Measurements from ENCODE around the gene ZGPAT.

ZGPAT gene

DNA sequence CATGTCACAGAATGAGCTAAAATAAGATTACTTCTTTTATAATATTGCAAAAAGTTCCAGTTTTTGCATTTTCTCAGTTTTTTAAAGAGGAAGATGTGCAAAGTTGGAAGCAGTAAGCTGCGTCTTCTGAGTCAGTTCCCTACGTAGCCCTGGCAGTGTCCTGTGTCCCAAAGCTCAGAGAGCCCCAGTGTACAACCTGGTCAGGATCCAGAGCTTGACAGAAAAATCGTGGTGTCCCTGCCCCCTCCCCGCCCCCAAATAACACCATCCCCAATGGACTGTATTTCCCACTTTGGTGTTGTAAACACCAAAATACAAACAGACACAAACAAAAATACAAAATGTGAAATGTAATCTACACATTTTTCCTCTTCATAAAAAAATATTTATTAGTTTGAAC, 36.3 kb downstream of the ZGPAT start:
- DNase-seq (ENCODE audit: low read depth in 1 of 2, low spot score in 1 of 2), result no peak

DNA sequence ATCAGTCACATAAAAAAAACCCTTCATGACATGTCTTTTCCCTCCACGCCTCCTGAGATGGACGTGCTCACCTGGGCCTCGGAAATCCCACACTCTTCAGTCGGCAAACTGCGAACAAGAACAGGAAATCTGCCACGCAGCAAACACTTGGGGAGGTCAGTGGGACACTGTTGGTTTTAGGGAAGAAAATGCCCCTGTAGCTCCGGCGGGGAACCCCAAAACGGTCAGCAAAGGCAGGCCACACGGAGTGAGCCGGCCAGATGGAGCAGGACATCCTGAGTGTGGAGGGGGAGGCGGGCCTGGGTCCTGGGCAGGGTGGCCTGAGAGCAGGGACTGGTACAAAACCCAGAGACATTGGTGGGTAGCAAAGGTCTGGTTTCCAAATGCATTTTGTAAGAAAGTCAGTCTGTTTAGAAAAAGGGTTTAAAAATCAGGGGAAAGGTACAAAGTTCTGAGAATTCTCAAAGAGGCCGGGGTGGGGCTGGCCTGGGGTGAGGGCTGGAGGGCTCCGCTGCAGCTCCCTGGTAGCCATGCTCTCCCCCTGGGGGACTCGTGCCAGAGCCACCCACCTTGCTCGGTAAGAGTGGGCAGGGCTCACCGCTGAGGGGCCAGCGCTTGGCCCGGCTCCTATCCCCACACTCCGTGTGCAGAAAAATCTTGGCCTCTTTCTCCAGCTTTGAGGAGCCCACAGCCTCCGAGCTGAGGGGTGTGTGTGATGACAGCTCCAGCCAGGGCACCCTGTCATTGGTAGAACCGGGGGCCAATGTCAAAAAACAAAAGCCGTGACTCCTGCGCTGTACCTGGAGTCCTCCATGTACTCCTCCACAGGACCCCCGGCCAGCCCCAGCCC, 37.0 kb downstream of the ZGPAT start:
- no peak for DNase-seq (ENCODE audit: low read depth in 1 of 2, low spot score in 1 of 2)

DNA sequence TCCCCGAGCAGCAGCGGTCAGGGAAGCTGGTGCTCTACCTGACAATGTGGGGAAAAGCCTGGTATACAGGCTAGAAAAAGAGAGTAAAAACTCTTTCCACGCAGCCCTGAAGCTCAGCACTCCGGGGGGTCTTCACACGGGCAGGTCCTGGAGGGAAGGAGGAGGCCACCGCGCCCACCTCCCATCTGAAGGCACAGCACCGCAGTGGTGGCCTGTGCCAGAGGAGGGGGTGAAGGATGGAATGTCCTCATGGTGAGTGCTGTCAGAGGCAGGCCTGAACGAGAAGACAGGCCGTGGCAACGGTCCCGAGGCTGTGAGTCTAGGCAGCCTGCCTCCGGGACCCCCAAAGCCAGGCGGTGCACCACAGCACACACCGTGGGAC, 37.6 kb downstream of the ZGPAT start:
- DNase-seq (ENCODE audit: low read depth in 1 of 2, low spot score in 1 of 2), result no peak

DNA sequence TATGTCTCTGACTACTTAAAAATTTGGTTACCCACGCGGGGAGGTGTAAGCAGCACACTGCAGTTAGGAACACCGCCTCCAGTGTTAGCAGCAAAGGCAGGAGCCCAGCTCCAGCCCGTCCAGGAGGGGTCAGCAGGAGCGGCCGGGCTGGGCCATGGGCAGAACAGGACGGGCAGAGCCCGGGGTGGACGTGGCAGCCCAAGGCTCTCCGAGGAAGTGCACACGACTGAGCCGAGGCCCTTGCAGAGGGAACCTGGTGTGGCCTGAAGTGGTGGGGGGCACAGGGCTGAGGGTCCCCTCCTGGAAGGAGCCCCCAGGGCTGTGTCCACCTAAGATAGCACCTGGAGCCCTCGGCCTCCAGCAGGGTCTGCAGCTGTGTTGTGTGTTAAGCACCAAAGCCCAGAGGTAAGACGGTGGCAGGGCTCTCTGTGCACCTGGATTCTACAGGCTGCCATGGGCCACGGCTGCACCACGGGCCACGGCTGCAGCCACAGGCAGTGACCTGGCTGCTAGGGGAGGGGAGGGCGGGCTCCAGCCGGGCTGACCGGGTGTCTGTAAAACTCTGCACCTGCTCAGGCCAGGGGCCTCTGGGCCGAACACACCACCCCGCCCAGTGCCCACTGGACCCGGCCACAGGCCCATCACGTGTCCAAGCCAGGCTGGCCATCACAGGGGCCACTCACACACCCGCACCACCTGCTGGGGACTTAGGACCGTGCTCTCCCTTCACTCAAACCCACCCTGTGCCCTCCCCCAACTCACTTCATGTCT, 38.3 kb downstream of the ZGPAT start:
- DNase-seq (ENCODE audit: low read depth in 1 of 2, low spot score in 1 of 2), result no peak

DNA sequence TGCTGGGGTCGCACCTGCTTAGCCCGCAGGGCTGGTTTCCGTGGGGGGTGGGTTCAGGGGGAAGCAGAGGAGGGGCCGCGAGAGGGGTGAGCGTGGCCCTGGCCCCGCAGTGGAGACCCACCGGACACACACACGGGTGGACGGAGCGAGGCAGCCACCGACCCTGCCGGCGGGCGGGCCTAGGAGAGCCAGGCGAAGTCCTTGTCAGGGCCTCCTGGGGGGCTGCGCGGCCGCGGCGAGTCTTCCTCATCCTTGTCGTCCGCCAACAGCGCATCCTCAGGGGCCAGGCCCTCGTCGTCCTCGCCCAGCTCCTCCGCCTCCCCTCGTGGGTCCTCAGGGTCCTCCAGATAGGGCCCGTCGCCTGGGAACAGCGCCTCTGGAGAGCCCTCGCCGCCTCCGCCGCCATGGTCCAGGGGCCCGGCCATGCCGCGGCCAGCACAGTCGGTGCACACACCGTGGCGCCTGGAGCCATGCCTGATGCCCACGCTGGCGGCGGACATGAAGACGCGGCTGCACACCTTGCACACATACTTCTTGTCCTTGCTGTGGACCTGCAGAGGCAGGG, 39.0 kb downstream of the ZGPAT start:
- DNase-seq (ENCODE audit: low read depth in 1 of 2, low spot score in 1 of 2), result no peak

DNA sequence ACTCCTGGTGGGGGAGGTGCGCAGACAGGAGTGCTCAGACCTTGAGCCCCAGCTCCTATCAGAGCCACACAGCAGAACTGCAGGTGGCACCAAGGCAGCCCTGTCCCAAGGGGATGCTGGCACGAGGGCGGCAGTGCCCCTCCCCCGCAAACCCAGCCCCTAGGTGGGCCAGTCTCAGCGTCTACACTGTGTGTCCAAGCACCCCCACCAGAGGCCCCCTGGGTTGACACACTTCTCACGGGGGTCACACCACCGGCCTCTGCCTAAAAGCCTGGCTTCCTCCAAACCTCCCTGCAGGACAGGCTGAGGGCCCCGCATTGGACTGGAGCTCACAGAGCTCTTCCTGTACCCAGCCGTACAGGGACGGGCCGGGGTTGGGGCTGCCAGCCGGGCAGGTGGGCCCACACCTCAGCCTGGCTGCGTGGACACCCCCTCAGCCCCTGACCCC, 39.8 kb downstream of the ZGPAT start:
- DNase-seq (ENCODE audit: low read depth in 1 of 2, low spot score in 1 of 2), result no peak

DNA sequence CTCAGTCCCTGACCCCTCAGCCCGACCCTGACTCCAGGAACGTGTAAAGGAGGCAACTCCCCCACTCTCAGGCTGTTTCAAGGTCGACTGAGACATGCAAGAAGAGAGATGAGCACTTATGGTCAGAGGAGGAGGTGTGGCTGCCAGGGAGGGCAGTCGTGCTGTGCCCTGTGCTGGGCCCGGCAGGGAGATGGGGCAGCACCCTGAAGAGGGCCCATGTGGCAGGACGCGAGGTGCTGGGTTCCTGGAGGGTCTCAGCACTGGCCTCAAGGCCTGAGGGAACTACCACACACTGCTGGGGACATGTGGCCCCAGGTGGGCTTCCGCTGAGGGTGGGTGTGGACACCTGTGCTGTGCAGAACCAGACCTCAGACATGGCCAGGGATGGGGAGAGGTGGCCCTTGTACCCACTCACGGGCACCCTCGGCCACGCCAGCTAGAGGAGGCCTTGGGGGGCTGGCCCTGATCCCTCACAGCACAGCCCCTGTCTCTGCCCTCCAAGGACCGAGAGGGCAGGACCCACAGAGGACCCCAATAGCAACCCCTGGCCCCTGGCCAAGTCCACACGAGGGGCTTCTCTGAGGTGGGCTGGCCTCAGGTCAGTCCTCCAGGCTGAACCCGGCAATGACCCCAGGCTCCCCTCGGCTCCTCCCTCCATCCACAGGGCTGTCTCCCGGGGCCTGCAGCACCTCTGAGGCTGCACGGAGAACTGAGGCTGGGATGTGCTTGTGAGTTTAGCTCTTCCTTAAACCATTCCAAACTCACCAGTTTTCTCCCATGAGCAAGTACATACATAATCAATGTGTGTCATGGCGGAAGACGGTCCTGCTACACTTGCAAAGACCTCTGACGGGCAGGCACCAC, 40.5 kb downstream of the ZGPAT start:
- no peak for DNase-seq (ENCODE audit: low read depth in 1 of 2, low spot score in 1 of 2)

DNA sequence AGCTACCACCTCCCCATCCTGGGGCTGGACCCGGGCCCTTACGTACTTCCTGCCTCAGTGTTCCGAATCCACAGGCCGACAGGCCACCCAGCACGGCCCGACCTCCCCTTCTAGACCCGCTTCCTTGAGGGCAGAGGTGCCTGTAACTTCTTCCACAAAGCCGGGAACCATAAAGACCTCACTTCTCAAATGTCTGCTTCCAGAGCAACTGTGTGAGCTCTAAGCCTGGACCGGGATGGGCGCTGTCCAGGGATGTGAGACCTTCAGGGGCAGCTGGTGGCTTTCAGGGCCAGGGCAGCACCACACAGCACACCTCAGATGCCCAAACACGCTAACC, 41.1 kb downstream of the ZGPAT start:
- no peak for DNase-seq (ENCODE audit: low read depth in 1 of 2, low spot score in 1 of 2)

DNA sequence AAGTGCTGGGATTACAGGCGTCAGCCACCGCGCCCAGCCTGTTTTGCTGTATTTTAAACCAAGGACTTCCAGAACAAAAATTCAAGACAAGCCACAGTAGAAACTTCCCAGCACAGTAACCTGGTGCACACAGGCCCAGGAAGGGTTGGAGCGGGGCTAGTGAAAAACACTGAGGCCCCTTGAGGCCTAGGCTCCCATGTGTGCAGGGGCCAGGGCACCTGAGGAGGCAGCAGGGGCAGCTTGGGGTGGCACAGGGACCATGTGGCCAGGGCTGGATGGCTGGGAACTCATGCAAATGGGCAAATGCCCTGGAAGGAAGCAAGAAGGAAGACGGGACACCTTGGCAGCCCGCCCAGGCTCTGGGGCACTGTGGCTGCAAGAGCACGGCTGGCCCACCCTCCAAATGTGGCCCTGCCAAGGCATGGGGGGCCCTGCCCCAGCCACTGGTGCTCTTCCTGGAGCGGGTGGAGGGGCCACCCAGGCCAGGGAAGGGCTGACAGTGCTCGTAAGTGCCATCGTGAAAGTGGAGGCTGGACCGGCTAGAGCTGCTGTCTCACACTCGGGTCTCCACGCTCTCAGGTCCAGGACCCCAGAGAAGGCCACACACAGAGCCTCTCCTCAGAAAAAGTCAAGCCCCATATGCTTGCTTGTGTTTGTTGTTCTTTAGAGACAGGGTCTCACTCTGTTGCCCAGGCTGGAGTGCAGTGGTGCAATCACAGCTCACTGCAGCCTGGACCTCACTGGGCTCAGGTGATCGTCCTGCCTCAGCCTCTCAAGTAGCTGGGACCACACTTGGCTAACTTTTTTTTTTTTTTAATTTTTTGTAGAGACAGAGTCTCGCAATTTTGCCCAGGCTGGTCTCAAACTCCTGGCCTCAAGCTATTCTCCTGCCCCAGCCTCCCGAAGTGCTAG, 42.0 kb downstream of the ZGPAT start:
- no peak for DNase-seq (ENCODE audit: low read depth in 1 of 2, low spot score in 1 of 2)

DNA sequence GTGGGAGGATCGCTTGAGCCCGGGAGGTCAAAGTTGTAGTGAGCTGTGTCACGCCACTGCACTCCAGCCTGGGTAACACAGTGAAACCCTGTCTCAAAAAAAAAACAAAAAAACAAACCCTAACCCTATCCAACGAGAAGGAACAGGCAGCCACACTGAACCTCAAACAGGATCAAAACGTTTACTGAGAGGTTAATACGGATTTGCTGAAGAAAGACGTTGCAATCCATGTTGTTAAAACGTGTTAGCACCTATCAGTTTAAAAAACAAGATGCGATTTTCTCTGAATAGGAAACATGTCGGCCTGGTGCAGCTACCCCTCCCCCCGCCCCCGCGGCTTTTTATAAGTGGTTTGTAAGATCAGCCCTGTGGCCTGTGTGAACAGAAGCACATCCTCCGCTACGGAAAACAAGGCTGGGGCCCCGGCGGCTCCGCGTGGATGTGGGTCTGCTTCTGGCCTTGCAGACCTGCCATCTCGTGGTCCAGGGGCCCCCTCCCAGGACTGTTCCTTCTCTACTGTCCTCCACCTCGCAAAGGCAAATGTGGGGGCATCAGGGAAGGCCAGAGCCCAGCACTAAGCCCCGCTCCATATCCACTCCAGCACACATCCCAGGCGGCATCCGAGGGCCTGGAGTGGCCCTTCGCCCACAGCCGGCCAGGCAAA, 43.1 kb downstream of the ZGPAT start:
- DNase-seq (ENCODE audit: low read depth in 1 of 2, low spot score in 1 of 2), result peak in 1 of 2 donors; percentile 40

DNA sequence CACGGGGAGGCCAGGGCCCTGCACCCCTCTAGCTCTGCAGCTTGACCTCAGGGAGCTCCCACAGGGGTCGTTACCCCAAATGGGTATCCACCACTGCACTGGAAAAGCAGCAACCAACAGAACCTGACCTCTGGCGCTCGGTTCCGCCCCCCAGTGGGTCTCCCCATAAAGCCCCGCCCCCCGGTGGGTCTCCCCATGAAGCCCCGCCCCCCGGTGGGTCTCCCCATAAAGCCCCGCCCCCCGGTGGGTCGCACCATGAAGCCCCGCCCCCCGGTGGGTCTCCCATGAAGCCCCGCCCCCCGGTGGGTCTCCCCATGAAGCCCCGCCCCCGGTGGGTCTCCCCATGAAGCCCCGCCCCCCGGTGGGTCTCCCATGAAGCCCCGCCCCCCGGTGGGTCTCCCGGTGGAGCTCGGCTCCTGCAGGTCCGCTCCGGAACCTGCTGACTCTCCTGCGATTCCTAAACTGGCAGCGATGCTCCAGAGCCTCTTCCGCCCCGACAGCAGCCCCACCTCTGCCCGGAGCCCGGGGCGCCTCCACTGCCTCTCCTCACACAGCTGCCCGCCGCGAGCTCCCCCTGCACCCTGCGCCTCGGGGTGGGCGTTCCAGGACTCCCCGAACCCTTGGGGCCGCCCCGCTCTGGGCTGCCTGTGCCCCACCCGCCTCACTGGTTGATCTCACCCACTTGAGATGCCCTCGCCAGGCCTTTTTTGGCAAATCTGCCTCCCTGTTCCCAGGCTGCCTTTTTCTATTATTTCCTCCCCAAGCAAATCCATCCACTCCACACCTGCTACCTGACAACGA, 43.8 kb downstream of the ZGPAT start:
- DNase-seq (ENCODE audit: low read depth in 1 of 2, low spot score in 1 of 2), result no peak

DNA sequence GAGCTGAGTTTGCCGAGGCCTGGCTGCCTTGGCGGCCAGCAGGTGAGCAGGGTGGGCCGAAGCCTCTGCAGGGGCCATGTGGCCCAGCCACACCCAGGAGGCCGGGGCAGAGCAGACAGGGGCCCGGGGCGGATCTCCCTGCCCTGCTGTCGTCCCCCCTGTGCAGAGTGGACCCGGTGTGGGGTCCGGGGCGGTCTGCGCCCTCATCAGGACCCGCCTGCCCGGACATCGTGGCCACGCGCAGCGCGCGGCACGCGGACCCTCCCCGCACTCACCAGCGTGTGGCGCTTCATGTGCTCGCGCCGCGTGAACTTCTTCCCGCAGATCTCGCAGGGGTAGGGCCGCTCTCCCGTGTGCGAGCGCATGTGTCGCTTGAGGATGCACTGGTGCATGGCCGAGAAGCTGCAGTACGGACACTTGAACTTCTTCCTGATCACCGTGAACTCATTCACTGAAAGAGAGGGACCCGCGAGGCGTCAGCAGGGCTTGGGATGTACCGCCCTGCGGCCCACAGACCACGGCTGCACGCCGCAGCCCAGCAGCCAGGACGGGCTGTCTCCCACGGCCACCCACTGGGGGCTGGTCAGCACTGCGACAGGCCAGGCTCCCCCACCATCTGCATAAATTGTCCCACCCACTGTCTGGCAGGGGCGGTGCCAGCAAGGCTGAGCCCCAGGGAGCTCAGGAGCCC, 44.7 kb downstream of the ZGPAT start:
- DNase-seq (ENCODE audit: low read depth in 1 of 2, low spot score in 1 of 2), result no peak

DNA sequence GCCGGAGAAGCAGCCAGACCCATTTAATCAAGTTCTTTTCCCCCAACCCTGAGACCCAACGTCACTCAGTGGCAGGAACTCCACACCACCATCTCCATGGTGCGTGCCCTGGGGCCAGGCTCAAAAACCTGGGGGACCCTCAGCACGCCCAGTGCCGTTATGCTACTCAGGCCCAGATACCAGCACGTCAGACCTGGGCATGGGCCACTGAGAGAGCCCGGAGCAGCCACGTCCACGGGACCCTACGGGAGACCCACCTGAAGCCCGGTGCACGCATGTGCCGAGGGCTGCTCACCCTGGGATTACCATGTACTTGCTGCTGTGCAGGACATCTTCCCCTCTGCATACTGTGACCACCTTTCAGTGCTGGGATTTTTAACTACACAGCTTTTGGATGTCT, 45.5 kb downstream of the ZGPAT start:
- DNase-seq (ENCODE audit: low read depth in 1 of 2, low spot score in 1 of 2), result no peak

DNA sequence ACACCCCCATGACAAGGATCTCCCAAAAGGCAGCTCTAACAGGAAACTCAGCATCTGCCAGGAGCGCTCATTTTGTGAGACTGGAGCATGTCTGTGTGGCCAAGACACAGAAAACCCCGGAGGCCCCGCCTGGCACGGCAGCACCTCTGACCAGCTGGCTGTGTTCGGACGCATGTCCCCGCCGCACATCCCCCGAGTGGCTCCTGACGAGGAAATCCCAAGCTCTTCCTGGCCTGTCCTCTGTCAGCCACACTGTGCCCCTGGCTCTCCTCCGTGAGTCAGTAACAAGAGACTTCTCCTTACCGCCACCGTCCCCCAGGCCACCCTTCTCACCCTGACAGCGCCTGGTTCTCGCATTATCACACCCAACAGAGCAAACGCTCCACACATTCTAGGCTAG, 46.2 kb downstream of the ZGPAT start:
- no peak for DNase-seq (ENCODE audit: low read depth in 1 of 2, low spot score in 1 of 2)

DNA sequence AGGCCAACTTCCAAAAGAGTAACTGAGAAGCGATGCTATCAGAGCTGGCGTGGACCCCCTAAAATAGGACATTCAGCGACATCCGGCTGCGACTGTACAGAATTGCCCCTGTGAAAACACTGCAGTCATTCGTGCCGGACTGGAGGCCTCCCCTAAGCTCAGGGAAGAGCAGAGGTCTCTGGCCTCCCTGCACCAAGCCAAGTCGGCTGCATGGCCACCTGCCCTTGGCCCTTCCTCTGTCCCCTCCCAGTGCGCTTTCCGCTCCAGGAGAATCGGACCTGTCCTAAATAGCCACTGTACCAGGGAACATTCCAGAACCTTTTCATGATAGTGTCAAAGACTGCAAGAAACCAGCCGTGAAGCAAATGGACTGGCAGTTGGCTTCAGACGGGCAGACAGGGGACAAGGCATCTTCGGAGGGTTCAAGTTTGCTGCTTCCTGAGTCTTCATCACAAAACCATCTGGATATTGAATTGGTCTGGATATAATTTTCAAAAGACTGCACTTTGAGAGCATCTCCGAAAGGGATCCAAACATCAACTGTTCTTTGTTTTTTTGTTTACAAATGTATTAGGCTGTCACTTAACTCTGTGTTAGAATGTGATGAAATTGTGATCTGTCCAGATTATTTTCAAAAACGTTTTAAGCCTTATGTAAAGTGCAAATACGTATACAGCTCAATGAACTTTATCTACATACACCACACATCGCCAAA, 48.3 kb downstream of the ZGPAT start:
- no peak for DNase-seq (ENCODE audit: low read depth in 1 of 2, low spot score in 1 of 2)

DNA sequence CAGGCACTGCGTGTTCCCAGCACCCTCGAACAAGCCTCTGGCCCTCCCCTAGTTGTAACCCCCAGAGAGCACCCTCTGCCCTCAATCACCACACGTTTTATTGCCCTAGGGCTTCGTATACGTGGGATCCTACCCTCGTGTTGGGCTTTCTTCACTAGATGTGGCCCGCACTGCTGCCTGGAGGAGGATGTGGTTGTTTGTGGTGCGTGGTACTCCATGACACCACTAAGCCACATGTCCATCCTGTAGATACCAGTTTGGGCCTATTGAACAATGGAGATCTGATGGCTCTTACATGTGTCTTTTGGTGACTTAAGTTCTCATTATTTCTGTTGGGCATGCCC, 48.8 kb downstream of the ZGPAT start:
- DNase-seq (ENCODE audit: low read depth in 1 of 2, low spot score in 1 of 2), result no peak

DNA sequence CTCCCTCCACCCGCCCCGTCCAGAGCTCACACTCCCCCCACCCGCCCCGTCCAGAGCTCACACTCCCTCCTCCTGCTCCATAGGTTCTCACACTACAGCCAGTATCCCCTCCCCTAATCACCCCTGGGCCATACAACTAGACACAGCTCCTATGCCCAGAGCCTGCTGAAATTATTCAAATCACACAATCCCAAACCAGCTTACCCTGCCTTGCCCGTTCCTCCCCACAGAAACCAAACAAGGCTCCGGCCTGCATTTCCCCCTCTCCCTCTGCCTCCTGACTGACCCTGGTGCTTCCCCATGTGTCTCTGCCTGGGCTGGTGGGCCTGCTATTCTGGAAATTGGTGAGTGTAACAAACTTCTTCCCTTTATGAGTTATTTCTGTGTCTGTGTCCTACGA, 50.3 kb downstream of the ZGPAT start:
- no peak for DNase-seq (ENCODE audit: low read depth in 1 of 2, low spot score in 1 of 2)

DNA sequence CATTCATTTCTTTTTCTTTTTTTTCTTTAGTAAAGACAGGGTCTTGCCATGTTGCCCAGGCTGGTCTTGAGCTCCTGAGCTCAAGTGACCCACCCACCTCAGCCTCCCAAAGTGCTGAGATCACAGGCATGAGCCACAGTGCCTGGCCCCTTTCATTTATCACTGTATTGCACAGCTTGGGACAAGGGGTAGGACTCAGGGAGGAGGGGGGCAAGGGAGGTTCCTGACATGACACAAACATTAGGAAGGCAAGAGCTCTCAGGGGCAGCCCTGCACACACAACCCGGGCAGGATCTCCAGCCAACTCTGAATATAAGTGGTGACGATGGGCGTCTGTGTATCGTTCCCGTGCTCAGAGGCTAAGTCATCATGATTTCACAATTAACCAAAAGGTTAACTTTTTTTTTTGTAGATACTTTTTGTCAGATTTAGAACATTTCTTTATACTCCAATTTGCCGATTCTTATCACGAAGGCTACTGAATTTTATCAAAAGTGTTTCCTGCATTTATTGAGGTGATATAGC, 51.6 kb downstream of the ZGPAT start:
- no peak for DNase-seq (ENCODE audit: low read depth in 1 of 2, low spot score in 1 of 2)

All from stimulated activated CD4-positive, alpha-beta T cell treated with anti-CD3 and anti-CD28 coated beads, Interleukin-15, amount 100 ng/mL, for 1 hour (primary cell).